CD14-positive monocyte (primary cell): ENCODE measurements around the gene STEAP3. TPM values are rescaled to one million over a fixed set of nuclear protein-coding genes. Genes with fewer than 3 reads are reported as not detected.

Source experiments
- DNase-seq, 3 donors: peaks; one replicate each; pipeline ENCODE4 v3.0.0-alpha.2; 2011 to 2022
- H2AFZ ChIP-seq: 2 replicates; pipeline ENCODE4 v1.6.0; 2012; ENCODE audit warnings: mild to moderate bottlenecking, low read depth, low read length, inconsistent platforms; ENCODE audit not compliant: insufficient read depth, poor library complexity, severe bottlenecking
- H3K27ac ChIP-seq, 2 donors: 1 replicate in 1 of 2; 2 replicates in 1 of 2; pipeline ENCODE4 v1.5.1; 2012 to 2013; ENCODE audit warnings: low read length in 2 of 2, control low read depth in 1 of 2, inconsistent platforms in 1 of 2, low read depth in 1 of 2, mild to moderate bottlenecking in 1 of 2
- H3K27me3 ChIP-seq, 2 donors: one replicate each; pipeline versions ENCODE4 v1.6.0 to v1.6.1; 2011 to 2013; ENCODE audit warnings: low read length in 2 of 2; ENCODE audit not compliant: control insufficient read depth in 2 of 2, insufficient read depth in 2 of 2
- H3K36me3 ChIP-seq, 2 donors: replicated peaks in 1 of 2; 1 replicate in 1 of 2; 2 replicates in 1 of 2; pipeline versions ENCODE4 v1.5.1 to v1.6.1; 2012 to 2013; ENCODE audit warnings: low read length in 2 of 2, control low read depth in 1 of 2, inconsistent platforms in 1 of 2, mild to moderate bottlenecking in 1 of 2; ENCODE audit not compliant: insufficient read depth in 2 of 2, control insufficient read depth in 1 of 2
- H3K4me1 ChIP-seq, 2 donors: 1 replicate in 1 of 2; 2 replicates in 1 of 2; pipeline versions ENCODE4 v1.5.1 to v1.6.1; 2012 to 2013; ENCODE audit warnings: low read length in 2 of 2, control low read depth in 1 of 2, inconsistent platforms in 1 of 2, mild to moderate bottlenecking in 1 of 2, moderate library complexity in 1 of 2; ENCODE audit not compliant: insufficient read depth in 2 of 2, control insufficient read depth in 1 of 2
- H3K4me2 ChIP-seq: replicated peaks from 2 replicates; pipeline ENCODE3; 2012; ENCODE audit warnings: low read length, moderate library complexity, mild to moderate bottlenecking; ENCODE audit not compliant: poor library complexity, severe bottlenecking; ENCODE audit errors: extremely low read depth
- H3K4me3 ChIP-seq, 3 experiments: fragments of 200-600 bp in 1 of 3; sonication (generic) in 1 of 3; replicated peaks in 1 of 3; 1 replicate in 2 of 3; 2 replicates in 1 of 3; pipeline ENCODE4 v1.5.1; 2011 to 2013; ENCODE audit warnings: low read length in 3 of 3, mild to moderate bottlenecking in 3 of 3, control low read depth in 2 of 3, low read depth in 2 of 3, inconsistent platforms in 1 of 3, moderate library complexity in 1 of 3
- H3K79me2 ChIP-seq: 2 replicates; pipeline ENCODE4 v1.6.0; 2012; ENCODE audit warnings: mild to moderate bottlenecking, control low read depth, inconsistent platforms, low read length, moderate library complexity; ENCODE audit not compliant: insufficient read depth
- H3K9ac ChIP-seq: 2 replicates; pipeline ENCODE4 v1.6.0; 2017; ENCODE audit warnings: low read length, mild to moderate bottlenecking; ENCODE audit not compliant: insufficient read depth, poor library complexity, severe bottlenecking
- H3K9me3 ChIP-seq, 2 donors: replicated peaks in 1 of 2; 1 replicate in 1 of 2; 2 replicates in 1 of 2; pipeline versions ENCODE4 v1.5.1 to v1.6.1; 2012 to 2013; ENCODE audit warnings: low read length in 2 of 2, control low read depth in 1 of 2; ENCODE audit not compliant: control insufficient read depth in 1 of 2, insufficient read depth in 1 of 2
- H4K20me1 ChIP-seq: 2 replicates; pipeline ENCODE4 v1.6.0; 2012; ENCODE audit warnings: mild to moderate bottlenecking, low read length, control low read depth, moderate library complexity; ENCODE audit not compliant: insufficient read depth
- H3K27ac Mint-ChIP-seq, 7 donors: one replicate each; pipeline ENCODE4 v1.8.0; 2020; ENCODE audit warnings: mild to moderate bottlenecking in 7 of 7, mixed read lengths in 7 of 7, moderate library complexity in 6 of 7, inconsistent platforms in 2 of 7
- H3K27me3 Mint-ChIP-seq, 3 donors: one replicate each; pipeline ENCODE4 v1.8.0; 2021 to 2022; ENCODE audit warnings: low read depth in 3 of 3, mild to moderate bottlenecking in 3 of 3, mixed read lengths in 3 of 3, moderate library complexity in 3 of 3, inconsistent platforms in 1 of 3
- H3K36me3 Mint-ChIP-seq, 2 donors: one replicate each; pipeline ENCODE4 v1.8.0; 2020; ENCODE audit warnings: mixed read lengths in 2 of 2, inconsistent platforms in 1 of 2, mild to moderate bottlenecking in 1 of 2
- H3K4me1 Mint-ChIP-seq: one replicate; pipeline ENCODE4 v1.8.0; 2020; ENCODE audit warnings: mild to moderate bottlenecking, mixed read lengths
- H3K4me3 Mint-ChIP-seq, 2 donors: one replicate each; pipeline ENCODE4 v1.8.0; 2020; ENCODE audit warnings: mild to moderate bottlenecking in 2 of 2, mixed read lengths in 2 of 2, moderate library complexity in 1 of 2
- H3K9me3 Mint-ChIP-seq, 7 donors: one replicate each; pipeline ENCODE4 v1.8.0; 2020 to 2022; ENCODE audit warnings: mixed read lengths in 7 of 7, mild to moderate bottlenecking in 6 of 7, moderate library complexity in 6 of 7, inconsistent platforms in 2 of 7
- CTCF ChIP-seq: fragments of 200-600 bp; IDR thresholded peaks from one replicate; pipeline ENCODE4 v1.8.0; 2022; ENCODE audit warnings: antibody characterized with exemption, mild to moderate bottlenecking
- WGBS: methylation state at CpG from one replicate; pipeline ENCODE4 v1.1.5; 2013; ENCODE audit warnings: missing lambda C conversion rate; ENCODE audit not compliant: insufficient coverage; 5-methylcytosine and 5-hydroxymethylcytosine counted together
- intact Hi-C, 2 donors: fragments of 100-400 bp; cut with micrococcal nuclease; formaldehyde crosslinking; loops; one replicate each; pipeline versions ENCODE4 v1.15.0 to v1.15.1; 2023
- polyA plus RNA-seq, 3 donors: library from polyadenylated mRNA; depleted of rRNA in 1 of 3; unstranded in 2 of 3; stranded (reverse) in 1 of 3; fragments of 300-500 nt in 2 of 3; fragments of >200 nt in 1 of 3; fragmentation: Illumina TruSeq in 2 of 3; gene quantifications; 1 replicate in 2 of 3; 2 replicates in 1 of 3; pipeline ENCODE4 v1.2.3, GENCODE V29; 2012 to 2021

Gene STEAP3
- polyA plus RNA-seq, 3 donors = 3.0 to 10.7 (median 3.3) TPM

GRCh38 chr2:119248311-119248710, 24.7 kb downstream of the STEAP3 start:
- Histone ChIP-seq H3K4me1 (no peaks in the 10 kb centered on the region), H3K36me3 (peaks cover 5 to 83% of the 10 kb centered on the region in 2 donors), H3K27ac (no peak overlapping the region), H3K4me2 (no peak overlapping the region), H3K9me3 (no peaks in the 10 kb centered on the region), H2AFZ (no peak overlapping the region), H3K79me2 (no peaks in the 10 kb centered on the region), H3K4me3 (no peak overlapping the region), H4K20me1 (no peaks in the 10 kb centered on the region), H3K9ac (no peak overlapping the region), H3K27me3 (no peaks in the 10 kb centered on the region)
- H3K27ac Mint-ChIP-seq = peak overlapping the region in 1 of 7 donors; percentile 35
- DNase-seq = no peak
- H3K9me3 Mint-ChIP-seq = peaks cover 0 to 2% (median 0%) of the 10 kb centered on the region in 7 donors
- no peak overlapping the region for H3K4me3 Mint-ChIP-seq
- H3K27me3 Mint-ChIP-seq = peaks cover 0 to 3% (median 0%) of the 10 kb centered on the region in 3 donors
- peaks cover 42 to 46% of the 10 kb centered on the region in 2 donors for H3K36me3 Mint-ChIP-seq
- no peak for TF ChIP-seq CTCF
- no peaks in the 10 kb centered on the region for H3K4me1 Mint-ChIP-seq
- WGBS = 94% methylated on average over 7 of the region's 7 CpGs
- intact Hi-C loops = no loop called here

- no peak overlapping the region for H3K9ac ChIP-seq
- WGBS = 94% methylated on average over 5 of the region's 5 CpGs
- H3K27ac ChIP-seq = no peak overlapping the region
- Mint-ChIP-seq H3K9me3 (peaks cover 0 to 2% (median 0%) of the 10 kb centered on the region in 7 donors), H3K27me3 (peaks cover 0 to 3% (median 0%) of the 10 kb centered on the region in 3 donors), H3K36me3 (peaks cover 43 to 46% of the 10 kb centered on the region in 2 donors), H3K27ac (peak overlapping the region in 2 of 7 donors; percentile 10 to 54), H3K4me3 (no peak overlapping the region), H3K4me1 (no peaks in the 10 kb centered on the region)
- H3K36me3 ChIP-seq = peaks cover 5 to 87% of the 10 kb centered on the region in 2 donors
- H3K4me1 ChIP-seq = no peaks in the 10 kb centered on the region
- H3K79me2 ChIP-seq = no peaks in the 10 kb centered on the region
- H3K27me3 ChIP-seq = no peaks in the 10 kb centered on the region
- H4K20me1 ChIP-seq = no peaks in the 10 kb centered on the region
- TF ChIP-seq CTCF = no peak
- intact Hi-C loops = no loop called here
- no peak overlapping the region for H3K4me2 ChIP-seq
- H3K9me3 ChIP-seq = no peaks in the 10 kb centered on the region
- no peak overlapping the region for H3K4me3 ChIP-seq
- H2AFZ ChIP-seq = no peak overlapping the region
- DNase-seq = no peak
Observed at GRCh38 chr2:119248751-119249150, 25.1 kb downstream of the STEAP3 start.
